IMR-90 (cell line): ENCODE measurements around the gene EPHA6. TPM values are rescaled to one million over a fixed set of nuclear protein-coding genes. Genes with fewer than 3 reads are reported as not detected.

Experiments
- ATAC-seq: fragments of 200-7000 bp; cut with Tn5 transposase; 2 replicates; pipeline ENCODE4 v1.9.1; 2020; ENCODE audit warnings: low read depth, mild to moderate bottlenecking, moderate library complexity
- BruUV-seq: library from RNA; stranded (reverse); fragments of 400-500 nt; replicated peaks from 2 replicates; lab custom pipeline; 2021; lab: Mats Ljungman, UMichigan
- CTCF ChIA-PET: fragments of 300-600 bp; formaldehyde crosslinking; extraction: SDS; loops from one replicate; lab custom pipeline; 2021; ENCODE audit warnings: antibody characterized with exemption; lab: Yijun Ruan, JAX
- POLR2A ChIA-PET: fragments of 300-600 bp; sonication (Branson Sonifier 250); formaldehyde crosslinking; loops from one replicate; lab custom pipeline; 2022; ENCODE audit warnings: antibody characterized with exemption; ENCODE audit not compliant: unreplicated experiment; lab: Charles Lee
- DNase-seq: peaks from one replicate; pipeline ENCODE4 v3.0.0; 2013
- H2AFZ ChIP-seq: replicated peaks from 2 replicates; pipeline ENCODE3; 2013; ENCODE audit warnings: low read length, mild to moderate bottlenecking; ENCODE audit not compliant: poor library complexity
- H2AK5ac ChIP-seq: 2 replicates; pipeline ENCODE4 v1.6.1; 2013; ENCODE audit warnings: low read depth, low read length, inconsistent platforms
- H2AK9ac ChIP-seq: replicated peaks from 2 replicates; pipeline ENCODE3; 2013; ENCODE audit warnings: mild to moderate bottlenecking, low read depth, low read length, moderate library complexity; ENCODE audit not compliant: poor library complexity
- H2BK120ac ChIP-seq: 2 replicates; pipeline ENCODE4 v1.6.1; 2013; ENCODE audit warnings: low read depth, low read length, inconsistent platforms
- H2BK15ac ChIP-seq: 3 replicates; pipeline ENCODE4 v1.6.1; 2013; ENCODE audit warnings: low read depth, low read length, inconsistent platforms
- H2BK20ac ChIP-seq: 2 replicates; pipeline ENCODE4 v1.6.1; 2013; ENCODE audit warnings: low read depth, mild to moderate bottlenecking, inconsistent platforms, low read length, moderate library complexity
- H2BK5ac ChIP-seq: 2 replicates; pipeline ENCODE4 v1.6.1; 2013; ENCODE audit warnings: mild to moderate bottlenecking, low read depth, low read length, inconsistent platforms; ENCODE audit not compliant: poor library complexity, severe bottlenecking
- H3K14ac ChIP-seq: replicated peaks from 2 replicates; pipeline ENCODE4 v1.6.1; 2013; ENCODE audit warnings: low read depth, low read length, inconsistent platforms
- H3K18ac ChIP-seq: 2 replicates; pipeline ENCODE4 v1.6.1; 2013; ENCODE audit warnings: low read depth, low read length, control low read depth
- H3K23ac ChIP-seq: 2 replicates; pipeline ENCODE4 v1.6.1; 2013; ENCODE audit warnings: low read depth, low read length, inconsistent platforms
- H3K27ac ChIP-seq: 2 replicates; pipeline ENCODE4 v1.5.1; 2013; ENCODE audit warnings: mild to moderate bottlenecking, control low read depth, low read length; ENCODE audit not compliant: insufficient read depth
- H3K27me3 ChIP-seq: 2 replicates; pipeline ENCODE4 v1.6.1; 2013; ENCODE audit warnings: low read length; ENCODE audit not compliant: control insufficient read depth, insufficient read depth
- H3K36me3 ChIP-seq: 2 replicates; pipeline ENCODE4 v1.6.1; 2013; ENCODE audit warnings: low read length, mixed read lengths; ENCODE audit not compliant: control insufficient read depth, insufficient read depth
- H3K4ac ChIP-seq: 2 replicates; pipeline ENCODE4 v1.6.1; 2013; ENCODE audit warnings: low read depth, low read length, inconsistent platforms
- H3K4me1 ChIP-seq: 2 replicates; pipeline ENCODE4 v1.6.1; 2013; ENCODE audit warnings: low read length, mixed read lengths; ENCODE audit not compliant: control insufficient read depth, insufficient read depth
- H3K4me2 ChIP-seq: 2 replicates; pipeline ENCODE4 v1.6.1; 2013; ENCODE audit warnings: low read depth, mild to moderate bottlenecking, control low read depth, low read length, moderate library complexity
- H3K4me3 ChIP-seq: 2 replicates; pipeline ENCODE4 v1.5.1; 2013; ENCODE audit warnings: low read depth, mild to moderate bottlenecking, control low read depth, low read length, moderate library complexity; ENCODE audit not compliant: insufficient read depth
- H3K56ac ChIP-seq: 2 replicates; pipeline ENCODE4 v1.6.1; 2013; ENCODE audit warnings: low read length, inconsistent platforms; ENCODE audit not compliant: insufficient read depth; ENCODE audit errors: extremely low read depth
- H3K79me1 ChIP-seq, 2 experiments: 2 replicates each; pipeline ENCODE4 v1.6.1; 2013; ENCODE audit warnings: low read length in 2 of 2, inconsistent platforms in 1 of 2, low read depth in 1 of 2
- H3K9ac ChIP-seq: 2 replicates; pipeline ENCODE4 v1.6.1; 2013; ENCODE audit warnings: low read depth, low read length, control low read depth
- H3K9me1 ChIP-seq: 2 replicates; pipeline ENCODE4 v1.6.1; 2013; ENCODE audit warnings: low read length, inconsistent platforms; ENCODE audit not compliant: insufficient read depth
- H3K9me3 ChIP-seq: 2 replicates; pipeline ENCODE4 v1.6.1; 2013; ENCODE audit warnings: low read length; ENCODE audit not compliant: control insufficient read depth, insufficient read depth
- H4K20me1 ChIP-seq: 2 replicates; pipeline ENCODE4 v1.6.1; 2013; ENCODE audit warnings: low read length, inconsistent platforms; ENCODE audit not compliant: insufficient read depth
- H4K5ac ChIP-seq: 2 replicates; pipeline ENCODE4 v1.6.1; 2013; ENCODE audit warnings: mild to moderate bottlenecking, low read depth, low read length, control low read depth
- H4K8ac ChIP-seq, 2 experiments: 2 replicates each; pipeline ENCODE4 v1.6.1; 2013; ENCODE audit warnings: low read depth in 2 of 2, low read length in 2 of 2, control low read depth in 1 of 2, inconsistent platforms in 1 of 2
- H4K91ac ChIP-seq: 2 replicates; pipeline ENCODE4 v1.6.1; 2013; ENCODE audit warnings: low read depth, low read length, inconsistent platforms; ENCODE audit not compliant: insufficient read depth
- CHD1 ChIP-seq: IDR thresholded peaks from 2 replicates; pipeline ENCODE4 v1.6.1; 2012; ENCODE audit warnings: low read depth, low read length, improper control_type of control experiment
- FOS ChIP-seq: fragments of 150-350 bp; IDR thresholded peaks from 2 replicates; pipeline ENCODE4 v1.6.1; 2016; ENCODE audit warnings: low read depth, low read length
- MAFK ChIP-seq: IDR thresholded peaks from 2 replicates; pipeline ENCODE4 v1.6.1; 2012; ENCODE audit warnings: low read depth, low read length, improper control_type of control experiment
- MXI1 ChIP-seq: IDR thresholded peaks from 2 replicates; pipeline ENCODE4 v1.6.1; 2012; ENCODE audit warnings: low read depth, mild to moderate bottlenecking, low read length, moderate library complexity, borderline replicate concordance
- NFE2L2 ChIP-seq: fragments of 150-350 bp; IDR thresholded peaks from 2 replicates; pipeline ENCODE4 v1.6.1; 2016; ENCODE audit warnings: low read depth, mild to moderate bottlenecking, low read length
- RFX5 ChIP-seq: IDR thresholded peaks from 2 replicates; pipeline ENCODE4 v1.8.0; 2012; ENCODE audit warnings: low read depth, mild to moderate bottlenecking, low read length, moderate library complexity
- SMC3 ChIP-seq: fragments of 150-350 bp; IDR thresholded peaks from 2 replicates; pipeline ENCODE4 v1.6.1; 2016; ENCODE audit warnings: low read depth, mild to moderate bottlenecking, antibody characterized with exemption, low read length, moderate library complexity
- dilution Hi-C: fragments of 300-500 bp; cut with HindIII; formaldehyde crosslinking; loops from one replicate; pipeline ENCODE4 v1.14.3; 2018; ENCODE audit warnings: low sequenced_read_pairs; ENCODE audit not compliant: unreplicated experiment
- in situ Hi-C: fragments of 300-500 bp; cut with MboI; formaldehyde crosslinking; loops from 3 replicates; pipeline ENCODE4 v1.14.3; 2019; ENCODE audit warnings: low sequenced_read_pairs, inconsistent platforms, mixed read lengths
- intact Hi-C: fragments of 100-400 bp; cut with micrococcal nuclease; formaldehyde crosslinking; loops from 2 replicates; pipeline ENCODE4 v1.10.0; 2022
- polyA plus RNA-seq, 3 experiments: library from polyadenylated mRNA; depleted of rRNA; stranded (reverse); fragments of >200 nt; gene quantifications; 2 replicates each; pipeline ENCODE4 v1.2.3, GENCODE V29; 2012; ENCODE audit warnings: low replicate concordance in 1 of 3
- total RNA-seq: library from RNA; depleted of rRNA; stranded (reverse); fragments of >200 nt; gene quantifications from 2 replicates; pipeline ENCODE4 v1.2.3, GENCODE V29; 2012
- TF ChIP-seq, protein P1 (sequence below): conservative IDR thresholded peaks from 2 replicates; pipeline ENCODE4 v1.5.1; 2012; ENCODE audit warnings: mild to moderate bottlenecking, low read depth, low read length, improper control_type of control experiment
- TF ChIP-seq, protein P2 (sequence below): fragments of 150-350 bp; IDR thresholded peaks from 2 replicates; pipeline ENCODE4 v1.6.1; 2016; ENCODE audit warnings: low read depth, mild to moderate bottlenecking, low read length, moderate library complexity, borderline replicate concordance

EPHA6 gene
- total and polyA plus RNA-seq, 2 of the 4 experiments (the other 2 are of a cell fraction): not detected

DNA sequence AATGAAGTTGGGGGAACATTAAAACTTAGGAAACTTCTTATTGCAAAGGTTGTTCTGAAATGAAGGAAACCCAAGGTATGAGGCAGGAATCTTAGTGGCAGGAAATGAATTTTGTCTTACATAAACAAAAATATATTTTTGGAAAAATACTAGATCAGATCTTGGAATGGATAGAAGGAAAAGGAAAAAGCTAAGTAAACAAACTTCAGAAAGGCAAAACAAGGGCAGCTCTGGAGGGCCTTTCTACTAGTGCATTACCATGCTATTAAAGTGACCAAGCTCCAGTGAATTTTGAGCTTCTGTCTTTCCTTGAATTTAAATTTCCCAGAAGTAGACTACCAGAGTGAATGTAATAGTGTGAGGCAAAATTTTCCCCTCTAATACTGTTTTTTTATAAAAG, 963.8 kb downstream of the EPHA6 start:
- Histone ChIP-seq H4K5ac (no peak overlapping the region), H2AK9ac (no peak overlapping the region), H3K9ac (no peak overlapping the region), H3K36me3 (no peaks in the 10 kb centered on the region), H2BK20ac (no peak overlapping the region), H3K18ac (no peak overlapping the region), H3K79me1 (no peaks in the 10 kb centered on the region), H3K4me1 (no peaks in the 10 kb centered on the region), H4K91ac (no peak overlapping the region), H4K20me1 (no peaks in the 10 kb centered on the region), H2BK5ac (no peak overlapping the region), H2BK15ac (no peak overlapping the region), H3K4me3 (no peak overlapping the region), H2AFZ (no peak overlapping the region), H3K14ac (no peak overlapping the region), H2BK120ac (no peak overlapping the region), H3K9me3 (no peaks in the 10 kb centered on the region), H3K4ac (no peak overlapping the region), H4K8ac (no peak overlapping the region), H3K27ac (no peak overlapping the region), H3K27me3 (no peaks in the 10 kb centered on the region), H3K56ac (no peak overlapping the region), H3K4me2 (no peak overlapping the region), H3K23ac (no peak overlapping the region), H2AK5ac (no peak overlapping the region), H3K9me1 (no peaks in the 10 kb centered on the region)
- ChIA-PET POLR2A (interaction anchor here (0.6 kb wide), 1 partner anchor 14 kb away, joined by 4 read pairs; the partner anchor contains the start of gene ARL6), CTCF (interaction anchor here (0.9 kb wide), 1 partner anchor 245 kb away, joined by 3 read pairs; no protein-coding TSS in a partner anchor)
- intact Hi-C loops (no loop called here), in situ Hi-C loops (loop anchor here (25.0 kb wide), 1 partner anchor 559 kb away; no protein-coding TSS in a partner anchor), dilution Hi-C loops (no loop called here)
- BruUV-seq: no TSS peak
- ATAC-seq: peak; percentile 51; the same call in 1 of the 2 replicates
- TF ChIP-seq SMC3 (no peak), FOS (no peak), CHD1 (no peak), MXI1 (no peak), MAFK (no peak), NFE2L2 (no peak), RFX5 (no peak)
- TF ChIP-seq, protein P1, sequence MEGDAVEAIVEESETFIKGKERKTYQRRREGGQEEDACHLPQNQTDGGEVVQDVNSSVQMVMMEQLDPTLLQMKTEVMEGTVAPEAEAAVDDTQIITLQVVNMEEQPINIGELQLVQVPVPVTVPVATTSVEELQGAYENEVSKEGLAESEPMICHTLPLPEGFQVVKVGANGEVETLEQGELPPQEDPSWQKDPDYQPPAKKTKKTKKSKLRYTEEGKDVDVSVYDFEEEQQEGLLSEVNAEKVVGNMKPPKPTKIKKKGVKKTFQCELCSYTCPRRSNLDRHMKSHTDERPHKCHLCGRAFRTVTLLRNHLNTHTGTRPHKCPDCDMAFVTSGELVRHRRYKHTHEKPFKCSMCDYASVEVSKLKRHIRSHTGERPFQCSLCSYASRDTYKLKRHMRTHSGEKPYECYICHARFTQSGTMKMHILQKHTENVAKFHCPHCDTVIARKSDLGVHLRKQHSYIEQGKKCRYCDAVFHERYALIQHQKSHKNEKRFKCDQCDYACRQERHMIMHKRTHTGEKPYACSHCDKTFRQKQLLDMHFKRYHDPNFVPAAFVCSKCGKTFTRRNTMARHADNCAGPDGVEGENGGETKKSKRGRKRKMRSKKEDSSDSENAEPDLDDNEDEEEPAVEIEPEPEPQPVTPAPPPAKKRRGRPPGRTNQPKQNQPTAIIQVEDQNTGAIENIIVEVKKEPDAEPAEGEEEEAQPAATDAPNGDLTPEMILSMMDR: no peak
- TF ChIP-seq, protein P2, sequence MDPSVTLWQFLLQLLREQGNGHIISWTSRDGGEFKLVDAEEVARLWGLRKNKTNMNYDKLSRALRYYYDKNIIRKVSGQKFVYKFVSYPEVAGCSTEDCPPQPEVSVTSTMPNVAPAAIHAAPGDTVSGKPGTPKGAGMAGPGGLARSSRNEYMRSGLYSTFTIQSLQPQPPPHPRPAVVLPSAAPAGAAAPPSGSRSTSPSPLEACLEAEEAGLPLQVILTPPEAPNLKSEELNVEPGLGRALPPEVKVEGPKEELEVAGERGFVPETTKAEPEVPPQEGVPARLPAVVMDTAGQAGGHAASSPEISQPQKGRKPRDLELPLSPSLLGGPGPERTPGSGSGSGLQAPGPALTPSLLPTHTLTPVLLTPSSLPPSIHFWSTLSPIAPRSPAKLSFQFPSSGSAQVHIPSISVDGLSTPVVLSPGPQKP: no peak
- DNase-seq: no peak
